PC-3 (cell line): ENCODE data around the gene MT1X. TPM values are rescaled to one million over a fixed set of nuclear protein-coding genes. Genes with fewer than 3 reads are reported as not detected.

ENCODE experiments used
- ATAC-seq: fragments of 200-7000 bp; cut with Tn5 transposase; 2 replicates; pipeline ENCODE4 v1.9.1; 2020; ENCODE audit warnings: mild to moderate bottlenecking, moderate library complexity
- BruUV-seq: library from RNA; stranded (reverse); fragments of 400-500 nt; replicated peaks from 2 replicates; lab custom pipeline; 2021; lab: Mats Ljungman, UMichigan
- CTCF ChIA-PET: fragments of 300-600 bp; sonication (Branson Sonifier 250); formaldehyde crosslinking; loops from one replicate; lab custom pipeline; 2022; ENCODE audit warnings: antibody characterized with exemption; lab: Charles Lee
- POLR2A ChIA-PET: fragments of 300-600 bp; sonication (Branson Sonifier 250); formaldehyde crosslinking; loops from one replicate; lab custom pipeline; 2022; ENCODE audit warnings: antibody characterized with exemption; ENCODE audit not compliant: unreplicated experiment; lab: Charles Lee
- DNase-seq: peaks from one replicate; pipeline ENCODE4 v3.0.0-alpha.2; 2015
- H2AFZ ChIP-seq: fragments of 300-600 bp; sonication (generic); 2 replicates; pipeline ENCODE4 v1.6.0; 2016; ENCODE audit warnings: antibody characterized with exemption, low read length
- H3F3A ChIP-seq: fragments of 300-600 bp; sonication (generic); one replicate; pipeline ENCODE4 v1.6.0; 2017; ENCODE audit warnings: antibody characterized with exemption, low read length, control low read depth, mild to moderate bottlenecking; ENCODE audit not compliant: unreplicated experiment
- H3K27ac ChIP-seq: fragments of 300-600 bp; sonication (generic); 2 replicates; pipeline ENCODE4 v1.5.1; 2016; ENCODE audit warnings: mild to moderate bottlenecking, low read length
- H3K27me3 ChIP-seq: fragments of 300-600 bp; sonication (generic); 2 replicates; pipeline ENCODE4 v1.6.1; 2016; ENCODE audit warnings: low read length, mixed read lengths
- H3K36me3 ChIP-seq: fragments of 300-600 bp; sonication (generic); 2 replicates; pipeline ENCODE4 v1.6.1; 2016; ENCODE audit warnings: low read depth, mixed run types, low read length, mixed read lengths
- H3K4me1 ChIP-seq: fragments of 300-600 bp; sonication (generic); 2 replicates; pipeline ENCODE4 v1.5.1; 2016; ENCODE audit warnings: low read length; ENCODE audit not compliant: insufficient read depth
- H3K4me2 ChIP-seq: fragments of 300-600 bp; sonication (generic); 2 replicates; pipeline ENCODE4 v1.6.0; 2016; ENCODE audit warnings: low read length
- H3K4me3 ChIP-seq: fragments of 300-600 bp; sonication (generic); 2 replicates; pipeline ENCODE4 v1.5.1; 2016; ENCODE audit warnings: mild to moderate bottlenecking, low read length, mixed read lengths
- H3K79me2 ChIP-seq: fragments of 300-600 bp; sonication (generic); 2 replicates; pipeline ENCODE4 v1.6.1; 2017; ENCODE audit warnings: low read length, mixed read lengths
- H3K9ac ChIP-seq: fragments of 300-600 bp; sonication (generic); 2 replicates; pipeline ENCODE4 v1.6.0; 2016; ENCODE audit warnings: mild to moderate bottlenecking, low read length
- H3K9me2 ChIP-seq: fragments of 300-600 bp; sonication (generic); replicated peaks from 2 replicates; pipeline ENCODE4 v1.6.1; 2016; ENCODE audit warnings: mixed run types, low read length, mixed read lengths
- H3K9me3 ChIP-seq: fragments of 300-600 bp; sonication (generic); 2 replicates; pipeline ENCODE4 v1.6.1; 2016; ENCODE audit warnings: low read length, mixed read lengths
- H4K20me1 ChIP-seq: fragments of 300-600 bp; sonication (generic); 2 replicates; pipeline ENCODE4 v1.6.1; 2016; ENCODE audit warnings: low read length, mixed read lengths
- EZH2 ChIP-seq: fragments of 300-600 bp; sonication (generic); IDR thresholded peaks from one replicate; pipeline ENCODE4 v1.6.1; 2017; ENCODE audit warnings: antibody characterized with exemption, mild to moderate bottlenecking, low read length; ENCODE audit not compliant: unreplicated experiment
- EZH2phosphoT487 ChIP-seq: fragments of 300-600 bp; sonication (generic); IDR thresholded peaks from 2 replicates; pipeline ENCODE4 v1.6.1; 2018; ENCODE audit warnings: mild to moderate bottlenecking, antibody characterized with exemption, low read length, borderline replicate concordance
- intact Hi-C: fragments of 100-400 bp; cut with micrococcal nuclease; formaldehyde crosslinking; loops from 2 replicates; pipeline ENCODE4 v1.9.0; 2023
- total RNA-seq: library from RNA; depleted of rRNA; stranded (reverse); fragments of >200 nt; gene quantifications from 2 replicates; pipeline ENCODE4 v1.2.3, GENCODE V29; 2014
- TF ChIP-seq, protein P1 (sequence below): fragments of 300-600 bp; sonication (generic); conservative IDR thresholded peaks from 2 replicates; pipeline ENCODE4 v1.5.1; 2017; ENCODE audit warnings: antibody characterized with exemption, low read depth, mild to moderate bottlenecking, low read length

The MT1X gene
- total RNA-seq, 1 experiment from 2014 or later = 120 TPM

DNA sequence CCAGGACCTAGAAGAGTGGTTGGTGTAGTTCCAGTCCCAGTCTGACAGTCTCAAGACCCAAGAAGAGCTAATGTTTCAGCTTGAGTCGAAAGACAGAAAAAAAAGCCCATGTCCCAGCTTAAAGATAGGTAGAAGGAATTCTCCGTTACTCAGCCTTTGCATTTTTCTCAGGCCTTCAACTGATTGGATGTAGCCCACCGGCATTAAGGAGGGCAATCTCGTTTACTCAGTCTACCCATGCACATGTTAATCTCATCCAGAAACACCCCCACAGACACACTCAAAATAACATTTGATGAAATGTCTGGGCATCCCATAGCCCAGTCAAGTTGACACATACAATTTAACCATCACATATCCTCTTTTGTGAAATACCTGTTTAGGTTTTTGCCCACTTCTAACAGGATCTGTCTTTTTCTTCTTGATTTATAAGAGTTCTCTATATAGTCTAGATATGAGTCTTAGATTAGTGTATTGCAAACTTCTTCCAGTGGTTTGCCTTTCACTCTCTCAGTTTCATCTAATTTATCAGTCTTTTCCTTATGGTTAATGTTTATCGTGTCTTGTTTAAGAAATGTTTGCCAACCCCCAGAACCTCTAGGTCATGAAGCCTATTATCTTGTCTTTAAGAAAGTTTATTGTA is 40.1 kb downstream of the MT1X start:
- Histone ChIP-seq H2AFZ (no peak overlapping the region), H3K79me2 (no peaks in the 10 kb centered on the region), H3K36me3 (no peaks in the 10 kb centered on the region), H3K4me1 (no peaks in the 10 kb centered on the region), H3F3A (no peaks in the 10 kb centered on the region), H3K9me3 (no peaks in the 10 kb centered on the region), H3K27ac (no peak overlapping the region), H3K9me2 (no peaks in the 10 kb centered on the region), H3K4me3 (no peak overlapping the region), H3K27me3 (no peaks in the 10 kb centered on the region), H4K20me1 (no peaks in the 10 kb centered on the region), H3K4me2 (no peak overlapping the region), H3K9ac (no peak overlapping the region)
- POLR2A ChIA-PET = no interaction called here
- CTCF ChIA-PET = no interaction called here
- no peak for TF ChIP-seq EZH2phosphoT487
- no peak for TF ChIP-seq EZH2
- TF ChIP-seq, protein P1, sequence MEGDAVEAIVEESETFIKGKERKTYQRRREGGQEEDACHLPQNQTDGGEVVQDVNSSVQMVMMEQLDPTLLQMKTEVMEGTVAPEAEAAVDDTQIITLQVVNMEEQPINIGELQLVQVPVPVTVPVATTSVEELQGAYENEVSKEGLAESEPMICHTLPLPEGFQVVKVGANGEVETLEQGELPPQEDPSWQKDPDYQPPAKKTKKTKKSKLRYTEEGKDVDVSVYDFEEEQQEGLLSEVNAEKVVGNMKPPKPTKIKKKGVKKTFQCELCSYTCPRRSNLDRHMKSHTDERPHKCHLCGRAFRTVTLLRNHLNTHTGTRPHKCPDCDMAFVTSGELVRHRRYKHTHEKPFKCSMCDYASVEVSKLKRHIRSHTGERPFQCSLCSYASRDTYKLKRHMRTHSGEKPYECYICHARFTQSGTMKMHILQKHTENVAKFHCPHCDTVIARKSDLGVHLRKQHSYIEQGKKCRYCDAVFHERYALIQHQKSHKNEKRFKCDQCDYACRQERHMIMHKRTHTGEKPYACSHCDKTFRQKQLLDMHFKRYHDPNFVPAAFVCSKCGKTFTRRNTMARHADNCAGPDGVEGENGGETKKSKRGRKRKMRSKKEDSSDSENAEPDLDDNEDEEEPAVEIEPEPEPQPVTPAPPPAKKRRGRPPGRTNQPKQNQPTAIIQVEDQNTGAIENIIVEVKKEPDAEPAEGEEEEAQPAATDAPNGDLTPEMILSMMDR = no peak
- ATAC-seq (no peak), DNase-seq (no peak)
- BruUV-seq = no TSS peak
- intact Hi-C loops = no loop called here

DNA sequence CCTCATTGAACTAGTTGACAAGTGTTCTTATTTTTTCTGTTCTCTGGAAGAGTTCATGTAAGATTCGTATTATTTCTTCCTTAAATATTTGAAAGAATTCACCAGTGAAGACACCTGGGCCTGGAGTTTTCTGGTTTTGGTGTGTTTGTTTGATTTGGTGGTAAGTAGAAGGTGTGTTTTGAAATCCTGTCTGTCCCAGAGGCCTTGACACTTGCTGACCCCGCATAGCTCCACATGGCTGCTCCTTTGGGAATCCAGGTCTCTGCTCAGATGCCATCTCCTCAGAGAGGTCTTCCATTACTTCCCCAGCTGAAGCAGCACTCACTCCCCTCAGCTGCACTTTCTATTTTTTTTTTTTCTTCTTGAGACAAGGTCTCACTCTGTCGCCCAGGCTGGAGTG is 41.9 kb downstream of the MT1X start:
- CTCF ChIA-PET = no interaction called here

DNA sequence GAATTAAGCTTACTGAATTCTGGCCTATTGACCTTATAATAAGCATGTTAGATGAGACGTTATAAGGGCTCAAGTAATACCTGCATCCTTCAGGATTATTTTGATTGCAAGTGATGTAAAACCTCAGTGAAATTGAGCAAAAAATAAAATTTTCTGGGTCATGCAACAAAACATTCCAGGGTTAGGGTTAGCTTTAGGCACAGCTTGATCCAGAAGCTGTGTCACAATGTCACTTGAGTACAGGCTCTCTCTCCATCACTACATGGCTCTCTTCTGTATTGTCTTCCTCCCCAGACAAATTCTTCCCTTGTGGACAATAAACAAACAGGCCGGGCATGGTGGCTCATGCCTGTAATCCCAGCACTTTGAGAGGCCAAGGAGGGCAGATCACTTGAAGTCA is 44.0 kb downstream of the MT1X start:
- TF ChIP-seq EZH2phosphoT487 = no peak
- TF ChIP-seq EZH2 = no peak
- TF ChIP-seq, protein P1 = no peak
- H3K4me3 ChIP-seq = no peak overlapping the region
- H3K4me1 ChIP-seq = peaks cover 11% of the 10 kb centered on the region
- H3K79me2 ChIP-seq = peaks cover 14% of the 10 kb centered on the region
- no peaks in the 10 kb centered on the region for H3K36me3 ChIP-seq
- H4K20me1 ChIP-seq = no peaks in the 10 kb centered on the region
- no peak overlapping the region for H3K9ac ChIP-seq
- BruUV-seq = no TSS peak
- no peaks in the 10 kb centered on the region for H3K27me3 ChIP-seq
- H3K27ac ChIP-seq = no peak overlapping the region
- no peaks in the 10 kb centered on the region for H3K9me2 ChIP-seq
- POLR2A ChIA-PET = no interaction called here
- intact Hi-C loops = no loop called here
- no peak for DNase-seq
- H3F3A ChIP-seq = no peaks in the 10 kb centered on the region
- no peak overlapping the region for H2AFZ ChIP-seq
- CTCF ChIA-PET = no interaction called here
- H3K9me3 ChIP-seq = no peaks in the 10 kb centered on the region
- ATAC-seq = no peak
- H3K4me2 ChIP-seq = no peak overlapping the region

More for the DNA sequence above, 41.9 kb downstream of the MT1X start:
- H3K9me2 ChIP-seq = no peaks in the 10 kb centered on the region
- H3K27me3 ChIP-seq = no peaks in the 10 kb centered on the region
- no peak for ATAC-seq
- H3K79me2 ChIP-seq = no peaks in the 10 kb centered on the region
- no peak for DNase-seq
- no peaks in the 10 kb centered on the region for H3K9me3 ChIP-seq
- no peaks in the 10 kb centered on the region for H3F3A ChIP-seq
- no peak overlapping the region for H2AFZ ChIP-seq
- H3K36me3 ChIP-seq = no peaks in the 10 kb centered on the region
- intact Hi-C loops = no loop called here
- no TSS peak for BruUV-seq
- POLR2A ChIA-PET = no interaction called here
- H3K9ac ChIP-seq = no peak overlapping the region
- no peak overlapping the region for H3K27ac ChIP-seq
- no peak overlapping the region for H3K4me2 ChIP-seq
- H4K20me1 ChIP-seq = no peaks in the 10 kb centered on the region
- no peak overlapping the region for H3K4me3 ChIP-seq
- peaks cover 1% of the 10 kb centered on the region; the same call in 1 of the 2 replicates for H3K4me1 ChIP-seq
- TF ChIP-seq EZH2 = no peak
- no peak for TF ChIP-seq EZH2phosphoT487
- TF ChIP-seq, protein P1 = no peak
